ENCODE measurements around the gene TRAPPC2B.

DNA sequence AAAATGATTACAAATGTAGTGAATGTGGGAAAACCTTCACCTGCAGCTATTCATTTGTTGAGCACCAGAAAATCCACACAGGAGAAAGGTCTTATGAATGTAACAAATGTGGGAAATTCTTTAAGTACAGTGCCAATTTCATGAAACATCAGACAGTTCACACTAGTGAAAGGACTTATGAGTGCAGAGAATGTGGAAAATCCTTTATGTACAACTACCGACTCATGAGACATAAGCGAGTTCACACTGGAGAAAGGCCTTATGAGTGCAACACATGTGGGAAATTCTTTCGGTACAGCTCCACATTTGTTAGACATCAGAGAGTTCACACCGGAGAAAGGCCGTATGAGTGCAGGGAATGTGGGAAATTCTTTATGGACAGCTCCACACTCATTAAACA lies 35.5 kb downstream of the TRAPPC2B start:
- TF ChIP-seq POLR2A (IDR thresholded peaks at IDR 0.05) = no peak
- no peak for TF ChIP-seq CTCF (IDR thresholded peaks at IDR 0.05)

Data from sigmoid colon (tissue), 3 donors.